ENCODE results near the gene CNTROB. TPM values are rescaled to one million over a fixed set of nuclear protein-coding genes. Genes with fewer than 3 reads are reported as not detected.
A peak's percentile ranks its signal among the peaks of the same experiment; 100 is the strongest.

Gene CNTROB
- total RNA-seq, 6 experiments from 2014 or later, result 7.3 to 12.7 (median 9.4) TPM

DNA sequence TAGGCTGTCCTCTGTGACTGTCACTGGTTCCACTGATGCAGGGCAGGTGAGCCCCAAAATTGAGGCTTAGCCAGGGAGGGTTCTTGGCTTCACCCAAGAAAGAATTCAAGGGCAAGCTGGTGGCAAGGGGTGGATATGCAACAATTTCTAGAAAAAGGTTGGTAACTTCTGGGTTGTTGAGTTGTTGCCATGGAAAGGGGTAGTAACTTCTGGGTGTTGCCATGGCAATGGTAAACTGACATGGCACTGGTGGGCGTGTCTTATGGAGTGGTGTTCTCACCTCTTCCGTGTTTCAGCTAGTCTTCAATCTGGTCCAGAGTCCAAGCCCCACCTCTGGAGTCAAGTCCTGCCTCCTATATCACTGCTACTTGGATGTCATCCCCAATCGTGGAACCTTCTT, 60.9 kb downstream of the CNTROB start:
- intact Hi-C loops (cut with DNase I), result no loop called here
- Histone ChIP-seq H3K27ac (no peak overlapping the region), H3K36me3 (no peaks in the 10 kb centered on the region), H3K27me3 (no peaks in the 10 kb centered on the region), H3K4me1 (peaks cover 0 to 5% (median 0%) of the 10 kb centered on the region in 4 donors), H3K4me3 (no peak overlapping the region), H3K9me3 (no peaks in the 10 kb centered on the region)
- no peak for ATAC-seq
- no peak for TF ChIP-seq POLR2A (IDR thresholded peaks at IDR 0.05)
- TF ChIP-seq, protein P1, sequence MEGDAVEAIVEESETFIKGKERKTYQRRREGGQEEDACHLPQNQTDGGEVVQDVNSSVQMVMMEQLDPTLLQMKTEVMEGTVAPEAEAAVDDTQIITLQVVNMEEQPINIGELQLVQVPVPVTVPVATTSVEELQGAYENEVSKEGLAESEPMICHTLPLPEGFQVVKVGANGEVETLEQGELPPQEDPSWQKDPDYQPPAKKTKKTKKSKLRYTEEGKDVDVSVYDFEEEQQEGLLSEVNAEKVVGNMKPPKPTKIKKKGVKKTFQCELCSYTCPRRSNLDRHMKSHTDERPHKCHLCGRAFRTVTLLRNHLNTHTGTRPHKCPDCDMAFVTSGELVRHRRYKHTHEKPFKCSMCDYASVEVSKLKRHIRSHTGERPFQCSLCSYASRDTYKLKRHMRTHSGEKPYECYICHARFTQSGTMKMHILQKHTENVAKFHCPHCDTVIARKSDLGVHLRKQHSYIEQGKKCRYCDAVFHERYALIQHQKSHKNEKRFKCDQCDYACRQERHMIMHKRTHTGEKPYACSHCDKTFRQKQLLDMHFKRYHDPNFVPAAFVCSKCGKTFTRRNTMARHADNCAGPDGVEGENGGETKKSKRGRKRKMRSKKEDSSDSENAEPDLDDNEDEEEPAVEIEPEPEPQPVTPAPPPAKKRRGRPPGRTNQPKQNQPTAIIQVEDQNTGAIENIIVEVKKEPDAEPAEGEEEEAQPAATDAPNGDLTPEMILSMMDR (IDR thresholded peaks at IDR 0.05), result no peak
- peak in 1 of 3 donors; percentile 24 for DNase-seq
- WGBS (ENCODE audit: insufficient coverage, low coverage, low lambda C conversion rate, missing lambda C conversion rate), result 22% methylated on average over 2 of the region's 3 CpGs

DNA sequence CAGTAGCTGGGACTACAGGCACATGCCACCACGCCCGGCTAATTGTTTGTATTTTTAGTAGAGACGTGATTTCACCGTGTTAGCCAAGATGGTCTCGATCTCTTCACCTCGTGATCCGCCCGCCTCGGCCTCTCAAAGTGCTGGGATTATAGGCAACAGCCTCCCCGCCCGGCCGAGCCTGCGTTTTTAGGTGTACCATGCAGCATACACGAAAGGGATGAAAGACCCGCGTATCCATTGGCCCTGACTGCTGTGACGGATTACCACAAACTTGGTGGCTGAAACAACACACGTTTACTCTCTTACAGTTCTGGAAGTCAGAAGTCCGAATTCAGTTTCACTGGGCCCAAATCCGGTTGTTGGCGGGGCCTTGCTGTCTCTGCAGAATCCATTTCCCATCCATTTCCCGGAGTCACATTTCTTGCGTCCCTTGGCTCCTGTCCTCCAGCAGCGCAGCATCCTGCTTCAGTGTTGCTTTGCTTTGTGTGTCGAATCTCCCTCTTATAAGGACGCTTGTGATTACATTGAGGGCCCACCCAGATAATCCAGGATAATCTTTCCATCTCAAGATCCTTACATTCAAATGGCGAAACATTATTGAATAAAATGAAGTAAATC, 62.1 kb downstream of the CNTROB start:
- ATAC-seq (peak in 2 of 4 donors; percentile 16 to 39), DNase-seq (peak in 1 of 3 donors; percentile 40)
- intact Hi-C loops (cut with DNase I), result no loop called here
- Histone ChIP-seq H3K9me3 (no peaks in the 10 kb centered on the region), H3K4me1 (peaks cover 0 to 5% (median 0%) of the 10 kb centered on the region in 4 donors), H3K27me3 (no peaks in the 10 kb centered on the region), H3K27ac (no peak overlapping the region), H3K36me3 (no peaks in the 10 kb centered on the region), H3K4me3 (no peak overlapping the region)
- 69% methylated on average over 23 of the region's 27 CpGs for WGBS (ENCODE audit: insufficient coverage, low coverage, low lambda C conversion rate, missing lambda C conversion rate)
- TF ChIP-seq, protein P1 (IDR thresholded peaks at IDR 0.05), result no peak
- no peak for TF ChIP-seq POLR2A (IDR thresholded peaks at IDR 0.05)

- WGBS (ENCODE audit: insufficient coverage, low coverage, low lambda C conversion rate, missing lambda C conversion rate), result 94% methylated on average over 2 of the region's 2 CpGs
- no peaks in the 10 kb centered on the region for H3K9me3 ChIP-seq
- no peak overlapping the region for H3K27ac ChIP-seq
- no peaks in the 10 kb centered on the region for H3K27me3 ChIP-seq
- no peak for ATAC-seq
- intact Hi-C loops (cut with DNase I), result no loop called here
- TF ChIP-seq, protein P1 (IDR thresholded peaks at IDR 0.05), result no peak
- no peak for TF ChIP-seq POLR2A (IDR thresholded peaks at IDR 0.05)
- no peak overlapping the region for H3K4me3 ChIP-seq
- DNase-seq, result no peak
- no peaks in the 10 kb centered on the region for H3K36me3 ChIP-seq
- no peaks in the 10 kb centered on the region for H3K4me1 ChIP-seq
These were observed 63.7 kb downstream of the CNTROB start for GRCh38 chr17:7995724-7996123.

DNA sequence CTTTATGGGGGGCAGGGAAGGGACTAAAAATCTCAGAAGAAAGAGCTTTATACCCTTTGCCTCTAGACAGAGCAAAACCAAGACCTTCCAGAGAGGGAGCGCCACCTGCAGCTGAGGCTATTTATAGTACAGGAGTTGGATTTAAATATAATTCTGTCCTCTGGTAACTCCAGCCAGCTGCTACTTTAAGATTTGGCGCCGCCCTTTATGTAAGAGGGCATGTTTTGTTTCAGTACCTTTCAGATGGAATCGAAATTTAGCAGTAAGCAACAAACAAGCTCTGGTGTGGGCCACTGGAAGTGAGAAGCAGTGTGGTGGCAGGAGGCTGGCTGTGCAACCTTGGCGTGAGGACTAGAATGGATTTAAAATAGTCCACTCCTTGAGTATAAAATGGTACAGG, 65.2 kb downstream of the CNTROB start:
- peaks cover 0 to 7% (median 0%) of the 10 kb centered on the region in 4 donors for H3K4me1 ChIP-seq
- peak; percentile 40 to 60 (median 50) for ATAC-seq
- no peaks in the 10 kb centered on the region for H3K36me3 ChIP-seq
- TF ChIP-seq, protein P1 (IDR thresholded peaks at IDR 0.05), result peak in 3 of 4 donors; percentile 30 to 36 (median 34)
- TF ChIP-seq POLR2A (IDR thresholded peaks at IDR 0.05), result no peak
- H3K4me3 ChIP-seq, result no peak overlapping the region
- DNase-seq, result peak in 1 of 3 donors; percentile 40
- intact Hi-C loops (cut with DNase I), result no loop called here
- no peak overlapping the region for H3K27ac ChIP-seq
- H3K27me3 ChIP-seq, result no peaks in the 10 kb centered on the region
- H3K9me3 ChIP-seq, result no peaks in the 10 kb centered on the region
- 30% methylated on average over 5 of the region's 5 CpGs for WGBS (ENCODE audit: insufficient coverage, low coverage, low lambda C conversion rate, missing lambda C conversion rate)

Small RNA genes lying within 50 kb of the gene (small RNA-seq; reads per million reads assigned to genes)
- gene SCARNA21, result 0 reads per million in 2 experiments

Other genes with a start within 250 kb of the CNTROB start
- 10 to 100 TPM; 12.9 to 30.0 (median 23.0) TPM for gene TP53, start 244.7 kb upstream of the CNTROB start, total RNA-seq
- 1 to 10 TPM; 1.9 to 3.8 (median 3.0) TPM for gene WRAP53, start 243.7 kb upstream of the CNTROB start, total RNA-seq
- 1 to 10 TPM in 1 of 6 experiments, under 1 TPM in 5; 0.26 to 1.1 (median 0.83) TPM for gene EFNB3, start 227.0 kb upstream of the CNTROB start, total RNA-seq
- gene DNAH2, start 214.5 kb upstream of the CNTROB start, total RNA-seq, result under 1 TPM; 0.12 to 0.38 (median 0.27) TPM
- gene KDM6B, start 98.0 kb upstream of the CNTROB start, total RNA-seq, result 10 to 100 TPM in 4 of 6 experiments, 1 to 10 TPM in 2; 6.1 to 12.8 (median 10.9) TPM
- 1 to 10 TPM in 4 of 6 experiments, under 1 TPM in 2; 0.74 to 2.4 (median 1.2) TPM for gene TMEM88, start 77.1 kb upstream of the CNTROB start, total RNA-seq
- 10 to 100 TPM; 27.2 to 43.0 (median 30.8) TPM for gene NAA38, start 74.6 kb upstream of the CNTROB start, total RNA-seq
- 10 to 100 TPM in 1 of 6 experiments, 1 to 10 TPM in 5; 6.0 to 11.7 (median 7.4) TPM for gene CYB5D1, start 74.2 kb upstream of the CNTROB start, total RNA-seq
- gene CHD3, start 43.4 kb upstream of the CNTROB start, total RNA-seq, result 1 to 10 TPM; 3.2 to 7.2 (median 5.1) TPM
- under 1 TPM; 0.18 to 0.70 (median 0.46) TPM for gene RNF227, start 15.9 kb upstream of the CNTROB start, total RNA-seq
- 1 to 10 TPM in 3 of 6 experiments, under 1 TPM in 2, not detected in 1; 0.61 to 2.9 (median 1.0) TPM for gene KCNAB3, start 2.4 kb upstream of the CNTROB start, total RNA-seq
- gene TRAPPC1, start 260 bp upstream of the CNTROB start, total RNA-seq, result 10 to 100 TPM; 43.7 to 57.1 (median 48.3) TPM
- gene GUCY2D, start 70.4 kb downstream of the CNTROB start, total RNA-seq, result under 1 TPM in 1 of 6 experiments, not detected in 5; 0.33 TPM
- gene ALOX15B, start 106.9 kb downstream of the CNTROB start, total RNA-seq, result 1 to 10 TPM in 2 of 6 experiments, under 1 TPM in 4; 0.22 to 2.2 (median 0.72) TPM
- gene ALOX12B, start 155.5 kb downstream of the CNTROB start, total RNA-seq, result not detected
- gene ALOXE3, start 186.3 kb downstream of the CNTROB start, total RNA-seq, result not detected
- gene HES7, start 191.9 kb downstream of the CNTROB start, total RNA-seq, result not detected
- 100 to 1,000 TPM in 1 of 6 experiments, 10 to 100 TPM in 5; 25.7 to 118 (median 55.2) TPM for gene PER1, start 220.2 kb downstream of the CNTROB start, total RNA-seq
- 10 to 100 TPM in 4 of 6 experiments, 1 to 10 TPM in 2; 4.4 to 18.6 (median 13.2) TPM for gene VAMP2, start 230.7 kb downstream of the CNTROB start, total RNA-seq
- gene TMEM107, start 244.2 kb downstream of the CNTROB start, total RNA-seq, result 1 to 10 TPM; 2.3 to 5.0 (median 3.4) TPM